ENCODE data around the gene TRPV6. TPM values are rescaled to one million over a fixed set of nuclear protein-coding genes. Genes with fewer than 3 reads are reported as not detected.
A peak's percentile ranks its signal among the peaks of the same experiment; 100 is the strongest.

Gene TRPV6
- total RNA-seq, 6 experiments from 2014 or later: 0.06 to 1.5 (median 0.75) TPM

DNA sequence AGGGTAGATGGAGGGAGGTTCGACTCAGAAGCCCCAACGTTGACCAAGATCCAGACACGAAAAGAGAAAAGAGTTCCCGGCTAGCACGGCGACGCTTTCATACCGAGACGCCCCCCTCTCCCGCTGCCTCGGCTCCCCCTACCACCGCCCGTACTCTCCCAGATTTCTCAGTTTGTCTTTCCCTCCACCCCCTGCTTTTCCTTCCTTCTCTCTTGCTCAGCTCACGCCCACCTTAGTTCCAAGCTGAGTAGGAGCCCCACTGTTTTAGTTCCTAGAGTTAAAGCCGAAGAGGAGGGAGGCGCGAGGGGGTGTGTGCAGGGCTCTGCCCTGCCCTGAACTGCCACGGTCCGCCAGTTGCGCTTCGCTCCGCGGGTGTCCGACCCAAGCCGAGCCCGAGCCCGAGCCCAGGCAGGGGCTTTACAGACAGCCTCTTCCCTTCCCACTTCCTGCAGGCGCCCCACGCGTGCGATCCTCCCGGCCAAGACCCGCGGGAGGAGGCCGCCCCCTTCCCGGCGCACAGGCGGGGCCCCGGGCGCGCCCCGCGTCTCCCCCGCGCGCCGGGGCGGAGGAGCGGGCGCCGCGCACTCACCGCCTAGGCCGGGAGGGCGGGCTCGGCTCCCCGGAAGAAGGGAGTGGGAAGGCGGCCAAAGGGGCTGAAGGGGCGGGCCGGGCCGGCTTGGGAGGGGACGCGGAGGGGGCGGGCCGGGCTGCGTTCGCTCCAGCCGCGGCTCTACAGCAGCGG is 31.0 kb downstream of the TRPV6 start, which contains the start of gene EPHB6:
EPHB6 (plus strand) TSS at position 705 of the 742 bp plus-strand sequence. CDS start 8,152 bp downstream, outside the sequence.
- 0% methylated on average over 10 of the region's 70 CpGs for WGBS (ENCODE audit: insufficient coverage, low coverage, low lambda C conversion rate, missing lambda C conversion rate)
- Histone ChIP-seq H3K4me3 (peak within 1 kb of the TSS; percentile 56 to 81 (median 76)), H3K9me3 (no peaks in the 10 kb centered on the region), H3K27me3 (no peaks in the 10 kb centered on the region), H3K36me3 (no peaks in the 10 kb centered on the region), H3K27ac (peak within 1 kb of the TSS in 2 of 3 donors; percentile 41 to 43), H3K4me1 (peaks cover 0 to 9% (median 3%) of the 10 kb centered on the region in 4 donors)
- ATAC-seq: peak; percentile 82 to 86 (median 84)
- TF ChIP-seq, protein P1, sequence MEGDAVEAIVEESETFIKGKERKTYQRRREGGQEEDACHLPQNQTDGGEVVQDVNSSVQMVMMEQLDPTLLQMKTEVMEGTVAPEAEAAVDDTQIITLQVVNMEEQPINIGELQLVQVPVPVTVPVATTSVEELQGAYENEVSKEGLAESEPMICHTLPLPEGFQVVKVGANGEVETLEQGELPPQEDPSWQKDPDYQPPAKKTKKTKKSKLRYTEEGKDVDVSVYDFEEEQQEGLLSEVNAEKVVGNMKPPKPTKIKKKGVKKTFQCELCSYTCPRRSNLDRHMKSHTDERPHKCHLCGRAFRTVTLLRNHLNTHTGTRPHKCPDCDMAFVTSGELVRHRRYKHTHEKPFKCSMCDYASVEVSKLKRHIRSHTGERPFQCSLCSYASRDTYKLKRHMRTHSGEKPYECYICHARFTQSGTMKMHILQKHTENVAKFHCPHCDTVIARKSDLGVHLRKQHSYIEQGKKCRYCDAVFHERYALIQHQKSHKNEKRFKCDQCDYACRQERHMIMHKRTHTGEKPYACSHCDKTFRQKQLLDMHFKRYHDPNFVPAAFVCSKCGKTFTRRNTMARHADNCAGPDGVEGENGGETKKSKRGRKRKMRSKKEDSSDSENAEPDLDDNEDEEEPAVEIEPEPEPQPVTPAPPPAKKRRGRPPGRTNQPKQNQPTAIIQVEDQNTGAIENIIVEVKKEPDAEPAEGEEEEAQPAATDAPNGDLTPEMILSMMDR (IDR thresholded peaks at IDR 0.05): no peak
- peak; percentile 59 for TF ChIP-seq POLR2A (IDR thresholded peaks at IDR 0.05)
- peak; percentile 86 to 92 (median 89) for DNase-seq
- intact Hi-C loops (cut with DNase I): no loop called here

GRCh38 chr7:142853739-142854371 is 31.7 kb downstream of the TRPV6 start:
- 0% methylated on average over 18 of the region's 23 CpGs for WGBS (ENCODE audit: insufficient coverage, low coverage, low lambda C conversion rate, missing lambda C conversion rate)
- no peaks in the 10 kb centered on the region for H3K27me3 ChIP-seq
- H3K36me3 ChIP-seq: no peaks in the 10 kb centered on the region
- TF ChIP-seq POLR2A (IDR thresholded peaks at IDR 0.05): no peak
- TF ChIP-seq, protein P1 (IDR thresholded peaks at IDR 0.05): peak; percentile 78 to 86 (median 80)
- H3K27ac ChIP-seq: peak overlapping the region in 2 of 3 donors; percentile 41 to 43
- DNase-seq: peak; percentile 70 to 80 (median 72)
- H3K9me3 ChIP-seq: no peaks in the 10 kb centered on the region
- H3K4me1 ChIP-seq: peaks cover 0 to 9% (median 3%) of the 10 kb centered on the region in 4 donors
- H3K4me3 ChIP-seq: peak overlapping the region; percentile 56 to 81 (median 76)
- intact Hi-C loops (cut with DNase I): no loop called here
- ATAC-seq: peak; percentile 74 to 78 (median 75)

- no peak overlapping the region for H3K27ac ChIP-seq
- intact Hi-C loops (cut with DNase I): no loop called here
- DNase-seq (no peak), ATAC-seq (no peak)
- no peak overlapping the region for H3K4me3 ChIP-seq
- H3K4me1 ChIP-seq: peaks cover 0 to 9% (median 3%) of the 10 kb centered on the region in 4 donors
- H3K36me3 ChIP-seq: no peaks in the 10 kb centered on the region
- no peaks in the 10 kb centered on the region for H3K9me3 ChIP-seq
- H3K27me3 ChIP-seq: no peaks in the 10 kb centered on the region
- TF ChIP-seq, protein P1 (IDR thresholded peaks at IDR 0.05): no peak
- no peak for TF ChIP-seq POLR2A (IDR thresholded peaks at IDR 0.05)
Measured at GRCh38 chr7:142851919-142852318, 33.6 kb downstream of the TRPV6 start.

GRCh38 chr7:142851269-142851668 is 34.3 kb downstream of the TRPV6 start:
- no peak for TF ChIP-seq POLR2A (IDR thresholded peaks at IDR 0.05)
- TF ChIP-seq, protein P1 (IDR thresholded peaks at IDR 0.05): no peak
- WGBS (ENCODE audit: insufficient coverage, low coverage, low lambda C conversion rate, missing lambda C conversion rate): 68% methylated on average over 4 of the region's 4 CpGs
- Histone ChIP-seq H3K27me3 (no peaks in the 10 kb centered on the region), H3K4me1 (peaks cover 0 to 9% (median 3%) of the 10 kb centered on the region in 4 donors), H3K36me3 (no peaks in the 10 kb centered on the region), H3K9me3 (no peaks in the 10 kb centered on the region), H3K4me3 (no peak overlapping the region), H3K27ac (no peak overlapping the region)
- ATAC-seq: no peak
- intact Hi-C loops (cut with DNase I): no loop called here
- no peak for DNase-seq
